ENCODE results near the gene TMEM125.

Gene TMEM125

GRCh38 chr1:43247256-43247921 lies 22.4 kb upstream of the TMEM125 start:
- no peak for DNase-seq (ENCODE audit: low read depth)

GRCh38 chr1:43250351-43250761 lies 19.4 kb upstream of the TMEM125 start:
- no peak for DNase-seq (ENCODE audit: low read depth)

DNA sequence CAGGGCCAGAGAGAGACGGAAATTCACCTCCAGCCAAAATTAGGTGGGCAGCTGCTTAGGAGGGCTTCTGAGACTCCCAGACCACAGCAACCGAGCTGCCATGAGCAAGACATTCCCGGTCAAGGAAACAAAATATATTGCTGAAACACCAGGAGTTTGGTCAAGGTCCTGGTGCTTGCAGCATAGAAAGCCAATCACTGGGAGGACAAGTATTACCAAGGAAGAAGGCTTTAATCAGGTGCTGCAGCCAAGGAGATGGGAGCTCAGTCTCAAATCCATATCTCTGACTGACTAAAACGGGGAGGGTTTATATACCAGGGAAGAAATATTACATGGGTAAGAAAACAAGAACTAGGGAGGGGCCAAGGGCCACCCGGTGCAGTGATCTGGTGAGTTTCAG lies 18.8 kb upstream of the TMEM125 start:
- no peak for DNase-seq (ENCODE audit: low read depth)

GRCh38 chr1:43252225-43252624 lies 17.6 kb upstream of the TMEM125 start:
- DNase-seq (ENCODE audit: low read depth): no peak

DNA sequence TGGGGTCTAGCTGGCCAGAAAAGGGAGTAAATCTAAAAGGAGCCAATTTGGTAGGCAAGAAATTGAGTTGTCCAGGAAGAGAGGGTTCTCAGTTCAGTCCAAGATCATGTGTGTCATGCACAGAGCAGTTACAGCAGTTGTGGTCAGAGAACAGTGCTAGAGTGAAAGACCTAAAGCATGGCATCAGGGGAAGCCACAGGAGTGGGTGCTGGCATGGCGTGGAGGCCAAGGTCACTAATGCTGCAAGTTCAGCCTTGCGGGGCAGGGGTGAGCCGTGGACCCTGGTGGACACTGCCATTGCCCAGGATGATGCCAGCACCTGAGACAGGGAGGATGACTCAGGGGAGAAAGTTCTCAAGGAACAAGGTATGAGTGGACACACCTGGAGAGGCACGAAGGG lies 16.6 kb upstream of the TMEM125 start:
- DNase-seq (ENCODE audit: low read depth): no peak

- no peak for DNase-seq (ENCODE audit: low read depth)
Observed at GRCh38 chr1:43253876-43254275, 15.9 kb upstream of the TMEM125 start.

DNA sequence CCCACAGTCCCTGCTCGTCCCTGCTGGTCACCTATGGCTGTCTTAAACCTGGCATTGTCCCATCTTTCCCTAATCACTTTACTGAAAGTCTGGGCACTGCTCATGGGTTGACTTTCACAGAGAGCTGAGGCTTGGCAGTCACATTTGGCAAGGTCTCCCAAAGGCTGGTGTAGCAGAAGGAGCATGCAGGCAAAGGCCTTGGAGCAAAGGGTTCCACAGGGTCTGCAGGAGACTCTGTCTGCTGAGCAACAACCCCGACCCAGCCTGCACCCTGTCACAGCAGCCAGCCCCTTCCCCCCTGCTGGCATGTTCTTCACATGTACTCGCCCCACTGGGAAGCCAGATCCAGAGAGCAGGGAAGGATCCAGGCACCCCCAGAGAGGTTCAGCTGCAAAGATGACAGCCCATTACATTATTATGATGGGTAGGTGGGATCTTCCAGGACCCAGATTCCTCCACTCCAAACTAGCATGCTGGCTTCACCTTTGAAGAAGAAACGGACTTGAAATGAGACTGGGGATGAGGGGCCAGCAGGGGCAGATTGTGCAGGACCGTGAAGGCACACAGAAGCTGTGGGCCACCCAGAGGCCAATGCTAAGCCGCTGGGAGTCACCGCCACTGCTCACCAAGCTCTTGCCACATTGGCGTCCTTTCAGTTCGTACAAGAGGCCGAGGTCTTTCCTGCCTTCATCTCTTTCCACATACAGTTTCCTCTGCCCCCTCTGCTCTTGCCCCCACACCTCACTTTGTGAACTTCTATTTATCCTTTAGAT lies 14.2 kb upstream of the TMEM125 start:
- no peak for DNase-seq (ENCODE audit: low read depth)

GRCh38 chr1:43256675-43257570 lies 12.9 kb upstream of the TMEM125 start:
- no peak for DNase-seq (ENCODE audit: low read depth)

GRCh38 chr1:43258370-43258769 lies 11.4 kb upstream of the TMEM125 start:
- DNase-seq (ENCODE audit: low read depth): no peak

DNA sequence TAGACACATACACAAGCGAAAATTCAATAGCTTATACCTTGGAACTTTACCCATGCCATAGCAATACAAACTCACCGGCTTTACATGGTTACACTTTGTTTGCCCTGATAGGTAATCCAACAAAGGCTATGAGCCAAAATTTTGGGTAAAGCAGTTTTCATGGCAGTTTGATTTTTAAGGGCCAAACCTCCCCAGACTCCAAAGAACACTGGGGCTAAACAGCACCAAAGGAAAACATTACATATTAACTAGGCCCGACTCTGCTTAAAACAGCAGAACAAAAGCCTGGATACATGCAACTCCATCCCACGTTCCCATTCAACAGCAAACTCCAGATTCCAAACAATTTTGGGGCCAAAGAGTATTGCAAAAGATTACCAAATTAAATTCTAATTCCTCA lies 4.4 kb upstream of the TMEM125 start:
- DNase-seq (ENCODE audit: low read depth): no peak

DNA sequence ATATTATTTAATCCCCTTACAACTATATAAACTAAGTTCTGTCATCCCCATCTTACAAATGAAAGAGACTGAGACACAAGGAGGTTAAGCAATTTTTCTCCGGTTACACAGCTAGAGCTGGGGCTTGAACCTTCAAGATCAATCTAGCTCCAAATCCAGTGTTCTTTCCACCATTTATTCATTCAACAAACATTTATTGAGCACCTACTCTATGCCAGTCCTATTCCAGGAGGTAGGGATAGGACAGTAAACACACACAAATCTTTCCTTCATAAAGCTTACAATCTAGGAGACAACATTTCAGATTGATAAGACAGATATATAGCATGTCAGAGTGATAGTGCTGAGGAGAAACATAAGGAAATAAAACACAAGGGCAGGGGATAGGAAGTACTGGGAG lies 2.9 kb upstream of the TMEM125 start:
- DNase-seq (ENCODE audit: low read depth): no peak

DNA sequence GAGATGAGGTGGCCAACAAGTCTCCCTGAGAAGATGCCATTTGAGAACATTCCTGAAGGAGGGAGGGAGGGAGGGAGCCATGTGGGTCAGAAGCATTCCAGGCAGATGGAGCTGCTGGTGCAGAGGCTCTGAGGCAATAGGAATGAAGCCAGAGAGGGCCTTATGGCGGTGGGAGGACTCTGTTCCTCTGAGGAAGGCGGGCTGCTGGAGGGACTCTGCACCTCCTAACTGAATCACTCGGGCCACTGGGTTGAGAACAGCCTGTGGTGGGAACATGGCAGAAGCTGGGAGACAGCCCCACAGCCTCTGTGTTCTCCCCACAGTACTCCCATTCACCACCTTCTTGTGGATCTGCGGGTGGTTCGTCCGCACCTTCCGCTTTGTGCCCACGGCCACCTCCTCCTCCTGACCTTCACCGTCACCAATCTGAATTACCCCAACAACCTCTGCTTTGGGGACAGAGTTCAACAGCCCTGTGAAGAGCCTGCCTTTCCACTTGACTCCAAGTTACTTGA lies 2.4 kb upstream of the TMEM125 start:
- peak; percentile 79 for DNase-seq (ENCODE audit: low read depth)

DNA sequence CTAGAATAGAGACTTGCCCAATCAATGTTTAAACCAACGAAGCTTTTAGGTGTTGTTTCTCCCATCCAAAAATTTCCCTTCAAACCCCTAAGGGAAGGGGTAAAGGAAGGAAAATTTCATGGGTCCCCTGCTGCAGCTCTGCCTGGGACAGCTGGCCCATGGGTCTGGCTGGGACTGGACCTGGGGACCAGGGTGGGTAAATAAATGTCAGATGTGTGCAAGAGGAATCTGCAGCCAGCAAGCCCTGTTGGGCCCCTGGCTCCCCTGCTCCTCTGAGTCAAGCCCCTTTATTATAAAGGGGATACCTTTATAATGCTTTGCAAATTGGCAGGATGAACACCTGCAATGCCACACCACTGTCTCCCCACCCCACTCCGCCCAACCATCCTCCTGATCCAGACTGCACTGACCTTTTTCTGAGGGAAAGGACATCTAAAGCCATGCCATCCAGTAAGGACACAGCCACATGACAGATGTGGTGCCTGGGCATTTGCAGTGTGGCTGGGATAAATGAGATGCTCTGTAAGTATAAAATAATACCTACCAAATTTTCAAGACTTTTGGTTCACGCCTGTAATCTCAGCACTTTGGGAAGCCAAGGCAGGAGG lies 1.9 kb upstream of the TMEM125 start:
- DNase-seq (ENCODE audit: low read depth): no peak

DNA sequence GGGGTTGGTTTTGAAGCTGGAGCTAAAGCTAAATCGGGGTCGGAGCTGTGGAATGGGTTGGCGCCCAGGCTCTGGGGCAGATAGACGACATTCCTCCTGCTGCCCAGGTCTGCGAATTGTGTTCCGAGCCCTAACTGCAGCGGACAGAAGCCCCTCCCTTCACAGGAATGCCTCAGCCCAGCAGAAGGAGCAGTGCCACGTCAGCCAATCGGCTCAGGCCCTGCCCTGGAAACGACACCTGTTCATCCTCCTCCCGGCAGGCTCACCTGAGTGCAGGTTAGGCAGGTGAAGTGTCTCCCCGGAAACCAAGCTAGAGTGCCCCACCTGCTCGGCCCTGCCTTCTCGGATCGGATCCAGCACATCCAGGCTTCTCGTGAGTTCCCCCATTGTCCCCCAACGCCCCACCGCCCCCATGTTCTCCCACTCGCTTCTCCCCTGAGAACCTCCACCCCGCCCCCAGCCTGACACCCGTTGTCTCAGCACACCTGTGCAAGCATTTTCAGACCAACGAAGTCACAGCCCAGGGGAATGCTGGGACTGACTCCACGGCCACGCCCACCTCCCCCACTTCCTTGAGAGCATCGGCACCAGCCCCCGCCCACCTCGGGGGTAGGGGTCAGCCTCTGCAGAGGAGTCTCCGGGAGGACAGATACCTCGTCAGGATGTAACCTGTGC lies 775 bp downstream of the TMEM125 start:
- no peak for DNase-seq (ENCODE audit: low read depth)

GRCh38 chr1:43271186-43272118 lies 1.7 kb downstream of the TMEM125 start:
- DNase-seq (ENCODE audit: low read depth): peak; percentile 5

DNA sequence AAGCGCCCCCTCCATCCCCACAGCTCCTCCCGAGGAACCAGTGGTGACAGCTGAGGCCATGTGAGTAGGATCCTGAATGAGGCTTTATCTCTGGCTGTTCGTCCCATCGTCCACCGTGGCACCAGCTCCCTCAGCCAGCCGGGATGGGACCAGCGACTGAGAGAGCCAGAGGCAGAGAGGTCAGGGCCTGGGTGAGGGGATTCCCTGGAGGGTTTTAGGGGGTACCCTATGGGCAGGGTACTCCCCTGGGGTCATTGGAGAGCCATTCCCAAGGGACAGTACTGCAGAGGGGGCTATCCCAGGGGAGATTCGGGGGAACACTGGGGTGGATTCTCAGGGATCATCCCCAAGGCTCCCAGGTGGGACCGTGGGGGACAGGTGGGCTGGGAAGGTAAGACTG lies 2.4 kb downstream of the TMEM125 start:
- no peak for DNase-seq (ENCODE audit: low read depth)

GRCh38 chr1:43272576-43273571 lies 3.1 kb downstream of the TMEM125 start:
- DNase-seq (ENCODE audit: low read depth): no peak

- no peak for DNase-seq (ENCODE audit: low read depth)
Observed at GRCh38 chr1:43273708-43274107, 3.9 kb downstream of the TMEM125 start.

Data from amniotic epithelial cell (primary cell).